ENCODE measurements around the gene SCN1B.

The SCN1B gene

GRCh38 chr19:35069696-35070095 is 39.4 kb downstream of the SCN1B start:
- FAIRE-seq (no peak), DNase-seq (ENCODE audit: insufficient read length, low spot score) (no peak)

GRCh38 chr19:35070471-35070870 is 40.2 kb downstream of the SCN1B start:
- FAIRE-seq (no peak), DNase-seq (ENCODE audit: insufficient read length, low spot score) (no peak)

GRCh38 chr19:35073516-35073915 is 43.2 kb downstream of the SCN1B start:
- FAIRE-seq (no peak), DNase-seq (ENCODE audit: insufficient read length, low spot score) (no peak)

GRCh38 chr19:35073941-35074340 is 43.7 kb downstream of the SCN1B start:
- FAIRE-seq = no peak

GRCh38 chr19:35074426-35075201 is 44.3 kb downstream of the SCN1B start:
- DNase-seq (ENCODE audit: insufficient read length, low spot score) (no peak), FAIRE-seq (no peak)

More at GRCh38 chr19:35073941-35074340, 43.7 kb downstream of the SCN1B start:
- no peak for DNase-seq (ENCODE audit: insufficient read length, low spot score)

GRCh38 chr19:35075202-35076025 is 45.1 kb downstream of the SCN1B start:
- FAIRE-seq = no peak
- no peak for DNase-seq (ENCODE audit: insufficient read length, low spot score)

GRCh38 chr19:35076026-35076370 is 45.7 kb downstream of the SCN1B start:
- FAIRE-seq (no peak), DNase-seq (ENCODE audit: insufficient read length, low spot score) (no peak)

GRCh38 chr19:35076657-35077056 is 46.4 kb downstream of the SCN1B start:
- FAIRE-seq (no peak), DNase-seq (ENCODE audit: insufficient read length, low spot score) (no peak)

- no peak for DNase-seq (ENCODE audit: insufficient read length, low spot score)
- FAIRE-seq = peak; percentile 20
Observed at GRCh38 chr19:35077411-35078223, 47.3 kb downstream of the SCN1B start.

- DNase-seq (ENCODE audit: insufficient read length, low spot score) = no peak
- no peak for FAIRE-seq
Observed at GRCh38 chr19:35079826-35080225, 49.6 kb downstream of the SCN1B start.

GRCh38 chr19:35080613-35081170 is 50.4 kb downstream of the SCN1B start:
- no peak for DNase-seq (ENCODE audit: insufficient read length, low spot score)
- no peak for FAIRE-seq

- DNase-seq (ENCODE audit: insufficient read length, low spot score) = no peak
- FAIRE-seq = no peak
Observed at GRCh38 chr19:35081201-35081600, 50.9 kb downstream of the SCN1B start.

GRCh38 chr19:35083691-35084508 is 53.6 kb downstream of the SCN1B start:
- DNase-seq (ENCODE audit: insufficient read length, low spot score) = no peak
- no peak for FAIRE-seq

- no peak for DNase-seq (ENCODE audit: insufficient read length, low spot score)
- no peak for FAIRE-seq
Observed at GRCh38 chr19:35084509-35084762, 54.2 kb downstream of the SCN1B start.

GRCh38 chr19:35085947-35086346 is 55.7 kb downstream of the SCN1B start:
- no peak for FAIRE-seq
- DNase-seq (ENCODE audit: insufficient read length, low spot score) = no peak

- FAIRE-seq = no peak
- no peak for DNase-seq (ENCODE audit: insufficient read length, low spot score)
Observed at GRCh38 chr19:35086455-35086854, 56.2 kb downstream of the SCN1B start.

GRCh38 chr19:35087393-35087792 is 57.1 kb downstream of the SCN1B start:
- FAIRE-seq (no peak), DNase-seq (ENCODE audit: insufficient read length, low spot score) (no peak)

- FAIRE-seq (peak; percentile 95), DNase-seq (ENCODE audit: insufficient read length, low spot score) (peak; percentile 87)
Observed at GRCh38 chr19:35088131-35088913, 58.1 kb downstream of the SCN1B start.

- FAIRE-seq = no peak
- DNase-seq (ENCODE audit: insufficient read length, low spot score) = no peak
Observed at GRCh38 chr19:35089554-35089953, 59.3 kb downstream of the SCN1B start.
